Measurements from ENCODE around the gene WDR86. TPM values are rescaled to one million over a fixed set of nuclear protein-coding genes. Genes with fewer than 3 reads are reported as not detected.

The WDR86 gene
- total RNA-seq, 1 donor from 2014 or later, result 82.9 TPM

GRCh38 chr7:151383638-151384351 lies 26.0 kb downstream of the WDR86 start:
- DNase-seq (ENCODE audit: low spot score, unreplicated experiment), result no peak
- no peak for TF ChIP-seq CTCF (IDR thresholded peaks at IDR 0.05; ENCODE audit: unreplicated experiment)
- Mint-ChIP-seq H3K36me3 (ENCODE audit: insufficient read depth) (peaks cover 28% of the 10 kb centered on the region), H3K4me3 (ENCODE audit: low read depth) (no peak overlapping the region), H3K9me3 (ENCODE audit: low read depth) (no peaks in the 10 kb centered on the region), H3K27me3 (peaks cover 26% of the 10 kb centered on the region), H3K27ac (no peak overlapping the region), H3K4me1 (ENCODE audit: low read depth) (peaks cover 4% of the 10 kb centered on the region)

- no peak for DNase-seq (ENCODE audit: low spot score, unreplicated experiment)
- Mint-ChIP-seq H3K4me3 (ENCODE audit: low read depth) (peak overlapping the region; percentile 26), H3K27ac (no peak overlapping the region), H3K36me3 (ENCODE audit: insufficient read depth) (peaks cover 33% of the 10 kb centered on the region), H3K27me3 (peaks cover 26% of the 10 kb centered on the region), H3K9me3 (ENCODE audit: low read depth) (no peaks in the 10 kb centered on the region), H3K4me1 (ENCODE audit: low read depth) (peaks cover 4% of the 10 kb centered on the region)
- no peak for TF ChIP-seq CTCF (IDR thresholded peaks at IDR 0.05; ENCODE audit: unreplicated experiment)
Measured at GRCh38 chr7:151382079-151382885, 27.6 kb downstream of the WDR86 start.

- Mint-ChIP-seq H3K27ac (no peak overlapping the region), H3K36me3 (ENCODE audit: insufficient read depth) (peaks cover 33% of the 10 kb centered on the region), H3K9me3 (ENCODE audit: low read depth) (no peaks in the 10 kb centered on the region), H3K27me3 (peaks cover 26% of the 10 kb centered on the region), H3K4me3 (ENCODE audit: low read depth) (no peak overlapping the region), H3K4me1 (ENCODE audit: low read depth) (peaks cover 4% of the 10 kb centered on the region)
- DNase-seq (ENCODE audit: low spot score, unreplicated experiment), result no peak
- no peak for TF ChIP-seq CTCF (IDR thresholded peaks at IDR 0.05; ENCODE audit: unreplicated experiment)
Measured at GRCh38 chr7:151381348-151382078, 28.3 kb downstream of the WDR86 start.

- H3K4me1 Mint-ChIP-seq (ENCODE audit: low read depth), result peaks cover 4% of the 10 kb centered on the region
- no peaks in the 10 kb centered on the region for H3K9me3 Mint-ChIP-seq (ENCODE audit: low read depth)
- H3K36me3 Mint-ChIP-seq (ENCODE audit: insufficient read depth), result peaks cover 33% of the 10 kb centered on the region
- H3K27ac Mint-ChIP-seq, result no peak overlapping the region
- TF ChIP-seq CTCF (IDR thresholded peaks at IDR 0.05; ENCODE audit: unreplicated experiment), result no peak
- peaks cover 26% of the 10 kb centered on the region for H3K27me3 Mint-ChIP-seq
- DNase-seq (ENCODE audit: low spot score, unreplicated experiment), result no peak
- H3K4me3 Mint-ChIP-seq (ENCODE audit: low read depth), result no peak overlapping the region
Measured at GRCh38 chr7:151381098-151381347, 28.8 kb downstream of the WDR86 start.
